Endothelial cell of umbilical vein (primary cell): ENCODE measurements around the gene PPP1R9B. TPM values are rescaled to one million over a fixed set of nuclear protein-coding genes. Genes with fewer than 3 reads are reported as not detected.

Experiments used
- BruUV-seq: library from RNA; stranded (reverse); fragments of 400-500 nt; replicated peaks from 2 replicates; lab custom pipeline; 2021; lab: Mats Ljungman, UMichigan
- CTCF ChIA-PET: fragments of 300-600, 350-600 bp; sonication (Branson Sonifier 250); formaldehyde crosslinking; loops from one replicate; lab custom pipeline; 2021; ENCODE audit warnings: antibody characterized with exemption, inconsistent platforms; lab: Charles Lee
- POLR2A ChIA-PET: fragments of 300-600, 350-600 bp; sonication (Branson Sonifier 250); formaldehyde crosslinking; loops from one replicate; lab custom pipeline; 2021; ENCODE audit warnings: antibody characterized with exemption, inconsistent platforms; lab: Charles Lee
- DNase-seq: peaks from one replicate; pipeline ENCODE4 v3.0.0-alpha.2; 2011; ENCODE audit warnings: low read depth, low spot score
- FAIRE-seq: peaks from 2 replicates; lab custom pipeline; 2011; peaks lifted over from hg19 to GRCh38; lab: Jason Lieb, UNC
- H2AFZ ChIP-seq: 2 replicates; pipeline ENCODE4 v1.6.0; 2012; ENCODE audit warnings: low read depth, low read length, control low read depth, inconsistent platforms
- H3K27ac ChIP-seq: 2 replicates; pipeline ENCODE4 v1.5.1; 2011; ENCODE audit warnings: low read depth, mild to moderate bottlenecking, control low read depth, low read length, moderate library complexity; ENCODE audit not compliant: insufficient read depth
- H3K27me3 ChIP-seq, 2 experiments: 2 replicates each; pipeline versions ENCODE4 v1.6.0 to v1.6.1; 2011; ENCODE audit warnings: low read length in 2 of 2, mixed read lengths in 1 of 2; ENCODE audit not compliant: control insufficient read depth in 2 of 2, insufficient read depth in 2 of 2
- H3K36me3 ChIP-seq, 2 experiments: 2 replicates in 1 of 2; 3 replicates in 1 of 2; pipeline ENCODE4 v1.5.1; 2011; ENCODE audit warnings: low read length in 2 of 2, mild to moderate bottlenecking in 1 of 2, moderate library complexity in 1 of 2; ENCODE audit not compliant: control insufficient read depth in 2 of 2, insufficient read depth in 2 of 2; ENCODE audit errors: extremely low read depth in 1 of 2
- H3K4me1 ChIP-seq: 3 replicates; pipeline ENCODE4 v1.5.1; 2011; ENCODE audit warnings: mild to moderate bottlenecking, low read length; ENCODE audit not compliant: control insufficient read depth, insufficient read depth; ENCODE audit errors: extremely low read depth
- H3K4me2 ChIP-seq: 2 replicates; pipeline ENCODE4 v1.6.1; 2011; ENCODE audit warnings: low read length, control low read depth, mixed read lengths; ENCODE audit not compliant: insufficient read depth
- H3K4me3 ChIP-seq, 3 experiments: fragments of 200-600 bp in 1 of 3; sonication (generic), shearing (Covaris generic) in 1 of 3; replicated peaks in 1 of 3; 2 replicates each; pipeline ENCODE4 v1.5.1; 2011 to 2016; ENCODE audit warnings: control low read depth in 3 of 3, low read length in 3 of 3, mild to moderate bottlenecking in 2 of 3, inconsistent platforms in 1 of 3, low read depth in 1 of 3, moderate library complexity in 1 of 3; ENCODE audit not compliant: insufficient read depth in 1 of 3
- H3K79me2 ChIP-seq: 2 replicates; pipeline ENCODE4 v1.6.0; 2012; ENCODE audit warnings: low read length, inconsistent platforms; ENCODE audit not compliant: control insufficient read depth, insufficient read depth
- H3K9ac ChIP-seq: replicated peaks from 2 replicates; pipeline ENCODE3; 2011; ENCODE audit warnings: low read length, control low read depth; ENCODE audit not compliant: insufficient read depth; ENCODE audit errors: extremely low read depth
- H3K9me1 ChIP-seq: replicated peaks from 3 replicates; pipeline ENCODE4 v1.6.0; 2011; ENCODE audit warnings: mild to moderate bottlenecking, low read length; ENCODE audit not compliant: control insufficient read depth, insufficient read depth; ENCODE audit errors: extremely low read depth
- H3K9me3 ChIP-seq: replicated peaks from 2 replicates; pipeline ENCODE4 v1.5.1; 2012; ENCODE audit warnings: low read length, inconsistent platforms; ENCODE audit not compliant: control insufficient read depth, insufficient read depth
- H4K20me1 ChIP-seq: replicated peaks from 2 replicates; pipeline ENCODE3; 2011; ENCODE audit warnings: mild to moderate bottlenecking, low read length; ENCODE audit not compliant: control insufficient read depth, insufficient read depth; ENCODE audit errors: extremely low read depth
- CTCF ChIP-seq, 2 donors: IDR thresholded peaks; 1 replicate in 1 of 2; 2 replicates in 1 of 2; pipeline ENCODE4 v1.5.1; 2011; ENCODE audit warnings: low read length in 2 of 2, mild to moderate bottlenecking in 2 of 2, moderate library complexity in 2 of 2, control low read depth in 1 of 2, inconsistent platforms in 1 of 2, low read depth in 1 of 2; ENCODE audit not compliant: insufficient read depth in 1 of 2; ENCODE audit errors: extremely low read depth in 1 of 2
- EZH2 ChIP-seq: IDR thresholded peaks from 2 replicates; pipeline ENCODE4 v1.6.1; 2012; ENCODE audit warnings: borderline replicate concordance, low read depth, mild to moderate bottlenecking, moderate library complexity, low read length, inconsistent platforms; ENCODE audit not compliant: severe bottlenecking
- FOS ChIP-seq: IDR thresholded peaks from 2 replicates; pipeline ENCODE4 v1.6.1; 2011; ENCODE audit warnings: mild to moderate bottlenecking, low read length, moderate library complexity, borderline replicate concordance; ENCODE audit not compliant: insufficient read depth
- GATA2 ChIP-seq: IDR thresholded peaks from 2 replicates; pipeline ENCODE4 v1.7.0; 2011; ENCODE audit warnings: low read depth, mild to moderate bottlenecking, moderate library complexity, mixed read lengths, low read length; ENCODE audit not compliant: insufficient read length, insufficient read depth
- JUN ChIP-seq: IDR thresholded peaks from 2 replicates; pipeline ENCODE4 v1.6.1; 2011; ENCODE audit warnings: borderline replicate concordance, low read depth; ENCODE audit not compliant: insufficient read length, insufficient read depth
- MAX ChIP-seq: IDR thresholded peaks from 2 replicates; pipeline ENCODE4 v1.6.1; 2011; ENCODE audit not compliant: insufficient read depth, insufficient read length
- MYC ChIP-seq: IDR thresholded peaks from one replicate; pipeline ENCODE4 v1.6.1; 2011; ENCODE audit warnings: mild to moderate bottlenecking, low read depth, low read length
- POLR2A ChIP-seq: IDR thresholded peaks from 2 replicates; pipeline ENCODE4 v1.6.1; 2012; ENCODE audit warnings: low read depth, mild to moderate bottlenecking, control low read depth, low read length
- POLR2AphosphoS5 ChIP-seq: IDR thresholded peaks from 2 replicates; pipeline ENCODE4 v1.6.1; 2012; ENCODE audit warnings: low read depth, mild to moderate bottlenecking, control low read depth, low read length, moderate library complexity; ENCODE audit not compliant: insufficient read depth
- dilution Hi-C: fragments of 300-500 bp; cut with MboI; formaldehyde crosslinking; loops from one replicate; pipeline ENCODE4 v1.15.0; 2019; ENCODE audit warnings: low sequenced_read_pairs; ENCODE audit not compliant: extremely low pct_ligation_motif_present
- intact Hi-C: fragments of 100-400 bp; cut with micrococcal nuclease; formaldehyde crosslinking; loops from one replicate; pipeline ENCODE4 v1.10.0; 2022
- polyA plus RNA-seq, 4 experiments: library from polyadenylated mRNA; depleted of rRNA in 3 of 4; stranded (reverse) in 3 of 4; unstranded in 1 of 4; fragments of >200 nt; gene quantifications; 2 replicates each; pipeline versions ENCODE4 v1.2.1 to v1.2.3, GENCODE V29; 2011 to 2012; ENCODE audit warnings: missing spikeins in 1 of 4
- total RNA-seq: library from RNA; stranded (reverse); gene quantifications from 2 replicates; pipeline ENCODE4 v1.2.3, GENCODE V29; 2021

The PPP1R9B gene
- total and polyA plus RNA-seq, 2 donors (not counting 3 experiments of a cell fraction or from before 2014, with no cell fraction given) = 20.1 to 60.2 TPM

GRCh38 chr17:50135316-50136095 is 15.0 kb downstream of the PPP1R9B start:
- BruUV-seq = no TSS peak
- H3K9me3 ChIP-seq = no peaks in the 10 kb centered on the region
- H3K27ac ChIP-seq = no peak overlapping the region
- intact Hi-C loops (no loop called here), dilution Hi-C loops (no loop called here)
- H3K9me1 ChIP-seq = no peaks in the 10 kb centered on the region
- POLR2A ChIA-PET = no interaction called here
- CTCF ChIA-PET = interaction anchor here (0.7 to 2.7 kb wide), 4 partner anchors 17 to 26 kb away, joined by 3 to 11 read pairs (median 5); no protein-coding TSS in a partner anchor
- H2AFZ ChIP-seq = no peak overlapping the region
- DNase-seq (no peak), FAIRE-seq (no peak)
- TF ChIP-seq POLR2A = no peak
- peaks cover 8% of the 10 kb centered on the region for H3K4me1 ChIP-seq
- H3K27me3 ChIP-seq = no peaks in the 10 kb centered on the region
- H3K4me3 ChIP-seq = no peak overlapping the region
- no peaks in the 10 kb centered on the region for H3K79me2 ChIP-seq
- H3K4me2 ChIP-seq = no peak overlapping the region
- no peak overlapping the region for H3K9ac ChIP-seq
- peaks cover 22 to 53% of the 10 kb centered on the region in 2 experiments for H3K36me3 ChIP-seq
- H4K20me1 ChIP-seq = no peaks in the 10 kb centered on the region

GRCh38 chr17:50134206-50135110 is 16.0 kb downstream of the PPP1R9B start:
- no peak for DNase-seq
- Histone ChIP-seq H3K27me3 (no peaks in the 10 kb centered on the region), H3K9ac (no peak overlapping the region), H4K20me1 (no peaks in the 10 kb centered on the region), H3K9me1 (no peaks in the 10 kb centered on the region), H3K36me3 (peaks cover 21 to 50% of the 10 kb centered on the region in 2 experiments), H2AFZ (no peak overlapping the region), H3K4me3 (no peak overlapping the region), H3K4me2 (no peak overlapping the region), H3K4me1 (peaks cover 3% of the 10 kb centered on the region), H3K27ac (no peak overlapping the region), H3K9me3 (no peaks in the 10 kb centered on the region), H3K79me2 (no peaks in the 10 kb centered on the region)
- TSS peak; percentile 69 for BruUV-seq
- POLR2A ChIA-PET = no interaction called here
- TF ChIP-seq GATA2 = no peak
- TF ChIP-seq POLR2AphosphoS5 = no peak
- no peak for TF ChIP-seq MAX
- no peak for TF ChIP-seq EZH2
- TF ChIP-seq JUN = no peak
- TF ChIP-seq CTCF (IDR thresholded peaks at IDR 0.05; ENCODE audit: extremely low read depth in 1 of 2, insufficient read depth in 1 of 2, low read depth in 1 of 2, low read length in 2 of 2) = no peak
- TF ChIP-seq POLR2A = no peak
- no peak for TF ChIP-seq MYC
- TF ChIP-seq FOS = no peak
- dilution Hi-C loops = no loop called here
- CTCF ChIA-PET = interaction anchor here (0.7 to 2.7 kb wide), 2 partner anchors 18 to 27 kb away, joined by 3 to 11 read pairs; no protein-coding TSS in a partner anchor
- intact Hi-C loops = no loop called here
- no peak for FAIRE-seq
